Activated naive CD4-positive, alpha-beta T cell treated with anti-CD3 and anti-CD28 coated beads, Interleukin-2, amount 50 U/mL, for 16 hours (primary cell): ENCODE results near the gene PTGIS.

Experiments
- DNase-seq: peaks from one replicate; pipeline ENCODE4 v3.0.0-alpha.2; 2020

The PTGIS gene

DNA sequence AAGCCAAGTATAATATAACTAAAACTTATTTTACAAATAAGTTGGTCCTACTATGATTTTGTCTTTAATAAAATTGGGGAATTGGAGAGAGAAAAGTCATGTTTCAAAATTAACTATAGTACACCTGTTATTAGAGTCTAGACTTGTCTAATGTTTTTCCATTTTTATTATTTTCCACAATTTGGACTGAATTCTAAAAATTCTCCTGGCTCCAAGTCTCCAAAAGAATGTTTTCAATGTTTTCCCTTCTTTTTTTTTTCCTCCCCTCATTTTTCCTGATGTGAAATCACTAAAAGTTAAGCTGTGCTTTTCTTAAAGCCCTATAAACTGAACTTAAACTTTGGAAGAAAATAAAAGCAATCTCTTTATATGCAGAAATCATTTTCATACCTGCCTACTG is 11.3 kb downstream of the PTGIS start:
- DNase-seq: no peak

DNA sequence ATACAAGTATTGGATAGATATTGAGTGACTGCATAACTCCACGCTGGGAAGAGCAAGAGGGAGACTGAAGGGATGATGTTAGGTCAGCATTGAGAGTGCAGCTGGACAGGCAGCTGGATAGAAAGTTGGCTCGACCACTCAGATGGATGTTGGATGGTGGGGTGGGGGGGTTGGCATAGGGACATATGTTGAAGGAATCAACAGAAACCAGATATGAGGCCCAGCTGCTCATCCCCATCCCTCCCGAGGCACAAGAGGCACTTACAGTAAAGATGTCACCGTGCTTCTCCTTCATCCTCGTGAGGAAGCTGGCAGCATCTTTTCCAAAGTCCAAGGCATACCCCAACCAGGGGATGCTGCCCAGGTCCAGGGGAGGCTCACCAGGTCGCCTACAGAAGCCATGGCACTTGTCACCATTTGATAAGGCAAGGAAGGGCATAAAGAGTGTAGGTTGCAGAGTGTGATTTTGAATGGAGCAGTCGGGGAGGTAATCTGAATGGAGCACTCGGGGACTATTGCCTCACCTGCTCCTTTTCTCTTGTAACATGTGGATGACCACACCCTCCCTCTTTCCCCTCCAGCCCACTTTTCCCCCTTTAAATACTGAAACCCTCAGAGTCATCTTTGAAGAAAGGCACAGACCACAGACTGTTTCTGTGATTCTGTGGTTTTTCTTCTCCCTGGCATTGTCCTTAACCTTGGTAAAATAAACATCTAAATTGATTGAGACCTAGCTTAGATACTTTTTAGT is 18.0 kb downstream of the PTGIS start:
- no peak for DNase-seq

DNA sequence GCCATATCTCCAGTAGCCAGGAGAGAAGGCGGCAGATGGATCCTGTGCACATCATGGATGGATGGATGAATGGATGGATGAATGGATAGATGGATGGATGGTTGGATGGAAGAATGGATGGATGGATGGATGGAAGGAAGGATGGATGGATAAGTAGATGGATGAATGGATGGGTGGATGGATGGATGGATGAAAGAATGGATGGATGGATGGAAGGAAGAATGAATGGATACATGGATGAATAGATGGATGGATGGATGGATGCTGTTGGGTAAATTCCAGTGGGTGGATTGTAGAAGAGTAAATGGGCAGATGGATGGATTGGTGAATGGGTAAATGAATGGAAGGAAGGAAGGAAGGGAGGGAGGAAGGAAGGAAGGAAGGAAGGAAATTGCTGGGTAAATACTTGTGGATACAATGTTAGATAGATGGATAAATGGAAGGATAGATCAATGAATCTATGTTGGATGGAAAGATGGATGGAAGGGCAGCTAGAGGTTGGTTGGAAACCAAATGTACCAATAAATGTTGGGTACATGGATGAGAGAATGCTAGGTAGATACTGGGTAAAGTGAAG is 19.5 kb downstream of the PTGIS start:
- DNase-seq: no peak

DNA sequence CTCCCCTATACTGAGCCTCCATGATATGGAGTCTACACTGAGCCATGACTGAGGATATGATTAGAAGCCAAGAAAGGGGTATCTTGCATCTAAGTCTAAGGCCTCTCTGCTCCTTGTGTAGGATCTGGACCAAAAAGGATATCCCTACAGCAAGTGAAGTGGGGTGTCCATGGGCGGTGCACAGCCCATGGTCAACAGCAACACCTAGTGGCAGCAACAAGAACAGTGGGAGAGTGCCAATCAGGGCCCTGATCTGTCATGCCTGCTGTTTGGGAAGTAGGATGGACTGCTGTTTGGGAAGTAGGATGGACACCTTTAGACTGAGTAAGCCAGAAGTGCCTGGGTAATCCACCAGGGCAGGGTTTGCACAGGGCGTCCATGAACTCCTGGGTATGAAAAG is 22.4 kb downstream of the PTGIS start:
- no peak for DNase-seq

DNA sequence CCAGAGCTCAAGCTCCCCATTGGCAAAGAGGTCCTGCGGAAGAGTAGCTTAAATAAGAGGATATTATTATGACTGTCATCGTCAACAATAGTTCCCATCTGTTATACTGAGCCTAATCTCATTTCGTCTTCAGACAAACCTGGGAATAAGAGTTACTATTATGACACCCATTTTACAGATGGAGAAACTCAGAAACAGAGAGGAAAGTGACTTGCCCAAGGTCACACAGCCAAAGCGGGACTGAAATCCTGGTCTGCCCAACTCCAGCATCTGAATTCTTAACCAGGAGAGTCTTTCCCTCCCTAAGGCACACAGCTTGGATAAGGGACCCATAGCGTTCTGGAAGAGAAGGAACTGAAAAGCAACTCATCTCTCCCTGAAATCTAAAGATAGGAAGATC is 23.4 kb downstream of the PTGIS start:
- no peak for DNase-seq

DNA sequence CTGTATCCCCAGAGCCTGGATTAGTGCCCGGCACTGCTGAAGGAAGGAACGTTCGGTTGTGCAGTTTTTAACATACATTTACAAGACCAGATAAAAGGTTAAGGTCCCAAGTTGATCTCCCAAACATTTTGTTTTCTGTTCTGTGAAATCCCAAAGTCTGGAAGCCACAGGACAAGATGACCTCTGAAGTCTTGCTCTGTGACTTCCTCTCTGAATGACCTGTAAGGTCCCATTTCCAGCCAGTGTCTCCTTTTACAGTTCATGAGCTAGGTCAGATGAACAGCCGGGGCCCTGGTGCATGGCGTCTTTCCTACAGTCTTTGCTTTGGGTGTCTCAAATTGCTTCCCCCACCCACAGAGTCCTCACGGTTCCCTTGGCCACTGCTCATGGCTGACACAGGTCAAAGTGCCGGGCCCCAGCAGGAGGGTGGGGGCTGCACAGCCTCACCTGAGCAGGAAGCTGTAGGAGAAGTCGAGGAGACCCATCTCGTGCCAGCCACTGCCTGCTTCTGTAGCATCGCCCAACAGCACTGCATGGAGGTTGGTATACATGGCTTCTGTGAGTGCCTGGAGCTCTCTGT is 24.0 kb downstream of the PTGIS start:
- DNase-seq: no peak

DNA sequence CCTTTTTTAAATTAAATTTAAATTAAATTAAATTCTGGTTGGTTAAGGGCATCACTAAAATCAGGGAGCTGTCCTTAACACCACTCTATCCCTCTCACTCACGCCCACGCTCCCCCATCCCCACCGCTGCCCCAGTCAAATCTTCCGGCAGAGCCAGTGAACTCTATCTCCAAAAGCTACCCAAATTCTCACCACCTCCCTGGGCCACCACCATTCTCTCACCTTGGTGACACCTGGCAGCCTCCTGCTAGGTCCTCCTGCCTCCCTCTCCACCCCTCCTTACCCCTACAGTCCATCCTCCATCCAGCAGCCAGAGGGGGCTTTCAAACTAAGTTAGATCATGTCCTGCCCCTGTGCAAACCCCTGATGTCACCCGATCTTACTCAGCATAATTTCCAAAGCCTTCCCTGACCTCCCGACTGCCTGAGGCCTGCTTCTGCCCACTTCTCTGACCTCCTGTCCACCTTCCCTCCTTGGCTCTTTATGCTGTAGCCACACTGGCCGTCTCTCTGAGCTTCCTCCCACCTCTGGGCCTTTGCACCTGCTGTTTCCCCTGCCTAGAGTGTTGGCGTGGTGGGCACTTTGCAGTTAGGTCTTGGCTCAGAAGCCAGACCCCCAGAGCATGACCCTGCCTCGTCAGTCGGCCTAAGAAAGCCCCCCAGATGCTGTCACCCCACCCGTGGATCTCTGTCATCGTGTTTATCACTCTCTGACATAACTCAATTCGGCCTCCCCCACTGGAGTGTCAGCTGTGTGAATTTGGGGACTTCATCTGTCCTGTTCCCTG is 24.7 kb downstream of the PTGIS start:
- no peak for DNase-seq

DNA sequence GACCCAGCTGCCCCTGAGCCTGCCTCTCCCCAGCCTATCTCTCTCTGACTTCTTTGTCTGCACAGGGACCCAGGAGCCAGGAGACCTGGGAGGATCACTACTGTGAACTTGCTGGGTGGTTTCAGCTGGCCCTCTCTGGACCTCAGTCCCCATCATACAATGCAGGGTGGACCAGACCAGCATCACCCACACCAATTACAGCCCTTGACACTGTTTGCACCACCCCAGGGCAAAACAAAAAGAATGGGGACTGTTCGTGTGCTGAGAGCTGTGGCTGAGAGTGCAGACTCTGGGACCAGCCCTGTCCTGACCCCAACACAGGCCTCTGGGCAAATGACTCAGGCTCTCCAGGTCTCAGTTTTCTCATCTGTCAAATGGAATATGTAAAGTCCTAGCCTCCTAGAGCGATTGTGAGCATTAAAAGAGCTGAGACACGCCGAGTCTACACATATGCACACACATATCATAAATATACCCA is 25.4 kb downstream of the PTGIS start:
- no peak for DNase-seq

DNA sequence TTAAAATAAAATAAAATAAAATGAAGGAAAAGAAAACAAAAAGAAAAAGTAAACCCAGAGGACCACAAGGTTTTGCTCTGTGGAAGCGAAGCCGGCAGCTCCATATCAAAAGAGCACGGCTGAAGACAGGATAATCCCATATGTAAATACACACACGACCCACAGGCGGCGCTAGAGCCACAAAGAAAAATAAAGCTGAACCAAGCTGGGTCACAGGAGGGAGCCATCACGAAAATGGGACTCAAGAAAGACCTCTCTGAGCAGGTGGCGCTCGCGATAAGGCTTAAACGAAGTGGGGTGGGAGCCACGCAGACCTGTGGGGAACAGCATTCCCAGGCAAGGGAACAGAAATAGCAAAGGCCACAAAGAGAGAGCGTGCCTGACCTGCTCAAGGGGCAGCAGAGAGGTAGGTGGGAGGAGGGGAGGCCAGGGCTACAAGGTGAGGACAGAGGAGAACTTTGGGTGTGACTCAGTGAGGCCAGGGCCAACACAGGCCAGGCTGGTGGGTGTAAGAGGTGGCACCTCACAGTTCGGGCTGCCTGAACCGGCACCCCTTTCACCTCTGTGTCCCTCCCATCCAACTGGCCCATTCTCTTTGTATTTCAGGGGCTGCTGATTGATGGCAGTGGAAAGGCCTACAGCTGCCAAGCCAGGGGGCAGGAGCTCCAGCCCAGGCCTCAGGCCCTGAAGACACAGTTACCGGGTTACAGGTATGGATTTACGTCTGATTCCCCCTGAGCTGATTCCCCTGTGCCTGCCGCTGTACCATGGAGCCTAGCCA is 26.0 kb downstream of the PTGIS start:
- DNase-seq: peak; percentile 39

DNA sequence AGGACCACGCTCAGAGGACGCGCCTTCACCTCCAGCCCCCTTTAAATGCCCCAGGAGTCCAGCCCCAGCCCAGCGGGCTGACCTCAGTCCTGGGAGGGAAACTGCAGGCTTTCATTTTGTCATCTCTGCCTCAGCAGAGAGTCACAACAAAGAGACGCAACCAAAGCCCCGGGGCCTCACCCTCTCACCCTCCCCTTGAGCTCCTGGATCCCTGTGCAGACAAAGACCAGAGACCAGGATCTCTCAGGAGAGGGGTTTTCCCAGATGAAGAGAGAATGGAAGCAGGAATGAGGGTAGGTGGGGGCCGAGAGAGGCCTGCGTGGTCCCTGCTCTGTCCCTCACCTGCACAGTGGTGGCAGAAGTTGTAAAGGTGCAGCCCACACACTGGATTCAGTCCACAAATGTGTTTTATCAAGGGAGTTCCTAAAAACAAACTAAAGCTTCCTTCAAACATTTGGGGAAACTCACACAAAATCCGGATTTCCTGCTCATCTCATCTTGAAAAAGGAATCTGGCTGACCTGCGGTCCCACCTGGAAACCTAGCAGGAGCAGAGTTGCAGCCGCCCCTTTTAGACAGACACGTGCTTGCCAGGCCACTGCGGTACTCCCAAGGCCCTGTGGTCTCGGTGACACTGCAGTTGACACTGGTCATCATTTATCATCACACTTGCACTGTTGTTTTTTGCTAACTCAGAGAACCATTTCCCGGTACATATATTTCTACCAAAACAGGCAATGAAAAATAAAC is 27.1 kb downstream of the PTGIS start:
- no peak for DNase-seq

DNA sequence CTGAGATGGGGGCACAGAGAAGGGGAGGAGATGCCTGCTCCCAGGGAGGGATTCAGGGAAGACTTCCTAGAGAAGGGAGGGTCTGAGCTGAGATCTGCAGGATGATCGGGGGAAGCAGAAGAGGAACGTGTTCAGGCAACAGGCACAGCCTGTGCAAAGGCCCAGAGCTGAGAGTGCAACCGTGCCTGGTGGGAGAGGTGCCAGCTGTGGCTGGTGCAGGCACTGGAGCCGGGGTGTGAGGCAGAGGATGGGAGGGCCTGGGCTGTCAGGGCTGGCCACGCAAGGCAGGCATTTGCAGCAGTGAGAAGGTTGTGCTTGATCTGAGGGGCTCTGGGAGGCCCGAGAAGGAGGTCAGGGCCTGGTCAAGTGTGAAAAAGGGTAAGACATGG is 27.7 kb downstream of the PTGIS start:
- DNase-seq: no peak

DNA sequence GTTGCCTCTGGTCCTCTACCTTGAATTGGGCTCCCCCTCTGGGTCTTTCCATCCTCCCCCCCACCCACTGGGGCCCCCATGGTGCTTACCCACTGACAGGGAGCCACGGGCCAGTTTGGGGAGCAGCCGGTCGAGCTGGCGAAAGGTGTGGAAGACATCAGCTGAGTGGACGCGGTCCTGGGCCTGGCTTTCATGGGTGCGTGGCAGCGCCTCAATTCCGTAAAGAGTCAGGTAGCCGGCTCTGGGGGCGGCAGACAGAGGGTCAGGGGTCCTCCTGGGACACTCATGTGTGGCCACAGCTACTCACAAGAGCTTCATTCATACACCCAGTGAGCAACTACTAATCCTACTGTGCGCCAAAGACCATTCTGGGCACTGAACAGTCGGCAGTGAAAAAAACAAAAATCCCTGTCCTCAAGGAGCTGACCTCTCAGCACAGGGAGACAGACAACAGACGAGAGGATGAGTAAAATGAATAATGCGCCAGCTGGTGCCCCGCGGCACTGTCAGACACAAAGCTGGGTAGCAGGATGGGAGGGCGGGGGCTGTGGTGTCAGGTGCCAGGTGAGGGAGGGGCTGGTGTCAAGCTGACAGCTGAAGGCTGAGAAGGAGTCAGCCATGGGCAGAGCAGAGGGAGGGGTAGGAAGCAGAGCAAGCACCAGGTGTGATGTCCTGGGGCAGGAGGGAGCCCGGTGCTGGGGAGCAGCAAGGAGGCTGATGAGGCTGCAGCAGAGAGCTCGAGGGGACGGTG is 28.3 kb downstream of the PTGIS start:
- DNase-seq: no peak

DNA sequence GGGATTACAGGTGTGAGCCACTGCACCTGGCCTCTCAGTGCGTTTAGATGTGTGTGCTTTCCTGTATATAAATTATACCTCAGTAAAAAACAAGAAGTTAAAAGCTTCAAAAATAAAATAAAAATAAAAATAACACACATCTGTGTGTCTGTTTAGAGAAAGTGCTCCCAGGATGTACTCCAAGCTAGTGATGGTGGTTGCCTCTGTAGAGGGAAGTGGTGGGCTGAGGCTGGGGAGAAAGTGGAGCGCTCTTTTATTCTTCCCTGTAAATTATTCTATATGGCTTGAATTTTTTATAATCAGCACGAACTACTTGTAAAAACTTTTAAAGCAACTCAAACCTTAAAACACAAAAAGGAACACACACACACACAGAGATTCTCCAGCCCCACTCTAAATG is 29.0 kb downstream of the PTGIS start:
- no peak for DNase-seq

DNA sequence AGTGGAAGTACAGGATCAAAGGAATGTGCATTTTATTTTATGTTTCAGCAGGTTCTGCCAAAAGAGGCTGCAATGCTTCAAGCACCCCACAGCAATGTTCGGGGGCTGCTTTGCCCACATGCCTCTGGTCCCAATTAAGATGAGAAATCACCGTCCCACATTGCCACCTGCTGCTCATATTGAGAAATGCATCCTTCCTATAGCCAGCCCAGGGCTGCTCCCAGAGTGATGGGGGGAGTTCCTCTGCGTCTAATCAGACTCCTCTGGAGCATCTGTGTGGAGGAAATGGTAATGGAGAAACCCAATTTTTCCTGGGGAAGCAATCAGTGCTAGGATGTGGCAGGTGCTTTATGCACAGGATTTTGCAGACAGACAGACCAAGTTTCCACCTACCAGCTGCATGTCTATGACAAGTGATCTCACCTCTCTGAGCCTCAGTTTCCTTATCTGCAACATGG is 33.7 kb downstream of the PTGIS start:
- peak; percentile 56 for DNase-seq

DNA sequence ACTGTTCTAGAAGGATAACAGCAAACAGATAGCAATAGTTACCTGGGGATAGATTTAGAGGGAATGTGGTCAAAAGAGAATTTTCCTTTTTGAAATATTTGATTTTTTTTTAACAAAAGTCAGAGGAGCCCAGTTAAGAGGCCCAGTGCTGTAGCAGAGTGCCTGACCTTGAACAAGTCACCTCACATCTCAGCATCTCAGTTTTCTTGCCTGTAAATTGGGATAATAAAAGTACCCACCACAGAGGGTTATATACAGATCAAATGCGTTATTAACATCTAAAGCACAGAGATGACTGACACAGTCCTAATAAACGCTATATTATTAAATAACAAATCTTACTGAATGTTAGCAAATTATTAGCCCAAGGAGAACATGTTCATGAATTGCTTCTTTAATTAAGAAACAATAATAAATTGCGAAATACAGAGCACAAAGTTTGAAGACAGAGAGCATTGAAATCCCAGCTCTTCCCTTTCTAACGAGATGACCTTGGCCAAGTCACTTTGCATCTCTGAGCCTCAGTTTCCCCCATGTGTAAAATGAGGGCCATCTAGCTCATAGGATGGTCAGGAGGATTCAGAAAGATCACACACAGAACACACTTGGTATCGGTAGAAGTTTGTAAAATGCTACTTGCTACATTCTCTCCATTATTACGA is 35.5 kb downstream of the PTGIS start:
- no peak for DNase-seq

DNA sequence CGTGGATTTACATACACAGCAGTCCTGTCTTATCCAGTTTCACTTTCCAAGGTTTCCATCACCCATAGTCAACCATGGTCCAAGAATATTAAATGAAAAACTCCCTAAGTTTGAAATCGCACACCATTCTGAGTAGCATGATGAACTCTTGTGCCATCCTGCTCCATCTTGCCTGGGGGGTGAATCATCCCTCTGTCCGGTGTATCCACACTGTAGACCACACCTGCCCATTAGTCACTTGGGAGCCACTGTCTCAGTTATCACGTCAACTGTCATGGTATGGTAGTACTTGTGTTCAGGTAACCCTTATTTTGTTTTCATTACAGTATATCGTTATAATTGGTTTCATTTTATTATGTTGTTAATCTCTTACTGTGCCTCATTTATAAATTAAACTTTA is 38.5 kb downstream of the PTGIS start:
- no peak for DNase-seq

DNA sequence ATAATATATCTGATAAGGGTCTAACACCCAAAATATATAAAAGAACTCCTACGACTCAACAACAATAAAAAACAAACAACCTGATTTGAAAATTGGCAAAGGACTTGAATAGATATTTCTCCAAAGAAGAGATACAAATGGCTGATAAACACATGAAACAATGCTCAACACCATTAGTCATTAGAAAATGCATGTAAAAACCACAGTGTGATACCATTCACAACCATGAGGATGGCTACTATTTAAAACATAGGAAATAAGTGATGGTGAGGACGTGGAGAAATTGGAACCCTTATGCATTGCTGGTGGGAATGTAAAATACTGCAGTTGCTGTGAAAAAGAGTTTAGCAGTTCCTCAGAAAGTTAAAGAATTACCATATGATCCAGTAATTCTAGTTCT is 41.4 kb downstream of the PTGIS start:
- no peak for DNase-seq

DNA sequence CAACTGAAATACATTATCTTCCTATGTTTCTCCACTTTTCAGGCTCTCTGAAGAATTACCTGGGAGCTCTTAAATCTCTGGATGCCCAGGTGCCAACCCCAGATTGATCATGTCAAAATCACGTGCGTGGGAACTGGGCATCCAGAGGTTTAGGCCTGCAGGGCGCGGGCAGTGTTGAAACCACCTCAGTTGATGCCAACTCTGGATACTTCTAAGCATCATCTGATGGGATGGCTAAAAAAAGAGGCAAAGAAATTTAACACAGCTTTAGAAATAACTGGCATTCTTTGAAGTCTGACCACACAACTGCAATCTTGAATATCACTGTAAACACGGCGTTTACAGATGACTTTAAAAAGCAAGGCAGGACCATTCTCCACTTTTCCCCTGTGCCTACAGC is 41.9 kb downstream of the PTGIS start:
- DNase-seq: no peak

DNA sequence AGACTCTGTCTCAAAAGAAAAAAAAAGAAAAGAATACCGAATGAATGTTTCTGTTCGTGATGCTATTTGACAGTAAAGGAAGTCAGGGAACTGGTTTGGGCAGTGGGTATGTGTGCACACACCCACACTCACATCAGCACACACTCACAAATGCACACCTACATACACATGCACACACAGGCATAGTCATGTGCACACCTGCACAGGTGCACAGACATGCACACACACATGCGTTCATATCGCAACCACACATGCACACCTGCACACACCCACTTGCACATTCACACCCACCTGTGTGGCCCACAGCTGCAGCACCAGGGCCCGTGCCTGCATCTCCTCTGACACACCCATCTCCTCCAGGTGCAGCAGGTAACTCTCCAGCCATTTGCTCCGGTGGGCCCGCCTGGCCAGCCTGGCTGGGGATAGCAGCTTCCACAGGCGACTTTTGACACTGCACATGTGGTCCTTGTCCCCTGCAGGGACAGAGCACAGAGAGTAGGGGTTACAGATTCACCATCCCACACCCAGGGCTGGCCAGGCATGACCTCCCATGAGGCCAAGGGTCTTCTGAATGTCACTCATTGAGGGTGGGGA is 44.1 kb downstream of the PTGIS start:
- DNase-seq: no peak

DNA sequence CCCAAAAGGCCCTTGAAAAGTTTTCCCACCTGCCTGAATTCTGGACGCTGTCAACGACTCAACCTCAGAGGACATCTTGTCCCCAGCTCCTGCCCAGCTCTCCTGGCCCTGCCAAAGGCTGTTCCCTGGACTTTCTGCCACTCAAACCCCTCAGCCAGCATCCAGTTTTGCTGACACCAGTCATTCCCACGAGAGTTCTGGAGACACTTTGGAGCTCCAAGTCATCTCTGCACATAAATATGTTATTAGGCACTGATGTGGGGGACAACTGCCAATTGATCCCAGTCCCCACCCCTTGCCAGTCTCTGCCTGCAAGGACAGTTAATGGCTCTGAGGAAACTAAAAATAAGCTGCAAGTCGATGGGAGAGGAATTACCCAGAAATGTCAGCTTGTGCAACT is 46.6 kb downstream of the PTGIS start:
- DNase-seq: no peak
